Neural cell (in vitro differentiated cells): Measurements from ENCODE around the gene NXNL2. TPM values are rescaled to one million over a fixed set of nuclear protein-coding genes. Genes with fewer than 3 reads are reported as not detected.

Experiments
- H2AFZ ChIP-seq: fragments of 200-600, 300-800 bp; sonication (generic), shearing (Covaris generic); 2 replicates; pipeline ENCODE4 v1.6.0; 2014; ENCODE audit warnings: low read depth, mild to moderate bottlenecking, antibody characterized with exemption, low read length, moderate library complexity
- H3F3A ChIP-seq: fragments of 200-600 bp; shearing (Covaris generic); 2 replicates; pipeline ENCODE4 v1.6.1; 2016; ENCODE audit warnings: mild to moderate bottlenecking, moderate library complexity, mixed read lengths, antibody characterized with exemption, low read length; ENCODE audit not compliant: insufficient read depth, poor library complexity, severe bottlenecking
- H3K27ac ChIP-seq: fragments of 200-600, 300-800 bp; sonication (generic), shearing (Covaris generic); 2 replicates; pipeline ENCODE4 v1.5.1; 2014; ENCODE audit warnings: mild to moderate bottlenecking, low read length, moderate library complexity
- H3K27me3 ChIP-seq: fragments of 300-800, 200-600 bp; sonication (generic), shearing (Covaris generic); 2 replicates; pipeline ENCODE4 v1.6.0; 2014; ENCODE audit warnings: mild to moderate bottlenecking, low read depth, low read length, moderate library complexity; ENCODE audit not compliant: insufficient read depth
- H3K36me3 ChIP-seq: fragments of 300-800, 200-600 bp; sonication (generic), shearing (Covaris generic); 2 replicates; pipeline ENCODE4 v1.5.1; 2014; ENCODE audit warnings: mild to moderate bottlenecking, antibody characterized with exemption, low read length, moderate library complexity; ENCODE audit not compliant: insufficient read depth
- H3K4me2 ChIP-seq: fragments of 300-800, 200-600 bp; sonication (generic), shearing (Covaris generic); 2 replicates; pipeline ENCODE4 v1.6.0; 2014; ENCODE audit warnings: mild to moderate bottlenecking, low read length
- H3K4me3 ChIP-seq: fragments of 300-800, 200-600 bp; sonication (generic), shearing (Covaris generic); 2 replicates; pipeline ENCODE4 v1.5.1; 2014; ENCODE audit warnings: mild to moderate bottlenecking, low read length, moderate library complexity
- H3K79me2 ChIP-seq: fragments of 200-600 bp; shearing (Covaris generic); replicated peaks from 2 replicates; pipeline ENCODE4 v1.6.0; 2014; ENCODE audit warnings: mild to moderate bottlenecking, low read length, moderate library complexity; ENCODE audit not compliant: insufficient read depth
- H3K9ac ChIP-seq: fragments of 300-800, 200-600 bp; sonication (generic), shearing (Covaris generic); 2 replicates; pipeline ENCODE4 v1.6.1; 2016; ENCODE audit warnings: mild to moderate bottlenecking, low read length, mixed read lengths
- H3K9me2 ChIP-seq: fragments of 200-600 bp; shearing (Covaris generic); 2 replicates; pipeline ENCODE4 v1.6.1; 2016; ENCODE audit warnings: mild to moderate bottlenecking, low read length, mixed read lengths; ENCODE audit not compliant: insufficient read depth
- H3K9me3 ChIP-seq: fragments of 200-600, 300-800 bp; sonication (generic), shearing (Covaris generic); 2 replicates; pipeline ENCODE4 v1.6.1; 2016; ENCODE audit warnings: mild to moderate bottlenecking, mixed run types, low read length, moderate library complexity, mixed read lengths
- H4K20me1 ChIP-seq: fragments of 200-600 bp; shearing (Covaris generic); 2 replicates; pipeline ENCODE4 v1.6.1; 2016; ENCODE audit warnings: mild to moderate bottlenecking, mixed run types; ENCODE audit not compliant: insufficient read depth
- CTCF ChIP-seq: fragments of 450-650 bp; IDR thresholded peaks from 2 replicates; pipeline ENCODE4 v1.5.1; 2014; ENCODE audit warnings: antibody characterized with exemption, mild to moderate bottlenecking, moderate library complexity; ENCODE audit not compliant: poor library complexity, severe bottlenecking
- EP300 ChIP-seq: fragments of 450-650 bp; conservative IDR thresholded peaks from 2 replicates; pipeline ENCODE4 v1.6.1; 2014; ENCODE audit warnings: antibody characterized with exemption, mild to moderate bottlenecking, moderate library complexity; ENCODE audit not compliant: poor library complexity, severe bottlenecking
- EZH2 ChIP-seq: fragments of 200-600, 300-800 bp; shearing (Covaris generic), sonication (generic); IDR thresholded peaks from 2 replicates; pipeline ENCODE4 v1.6.1; 2014; ENCODE audit warnings: antibody characterized with exemption, low read length, borderline replicate concordance, mild to moderate bottlenecking; ENCODE audit not compliant: insufficient read depth, poor library complexity, severe bottlenecking
- MXI1 ChIP-seq: fragments of 450-650 bp; conservative IDR thresholded peaks from 2 replicates; pipeline ENCODE4 v1.6.1; 2014; ENCODE audit warnings: antibody characterized with exemption, mild to moderate bottlenecking; ENCODE audit not compliant: poor library complexity, severe bottlenecking
- POLR2AphosphoS5 ChIP-seq: IDR thresholded peaks from 2 replicates; pipeline ENCODE4 v1.6.1; 2012
- RAD21 ChIP-seq: fragments of 450-650 bp; conservative IDR thresholded peaks from 2 replicates; pipeline ENCODE4 v1.6.1; 2014; ENCODE audit warnings: antibody characterized with exemption, mild to moderate bottlenecking, moderate library complexity
- REST ChIP-seq: IDR thresholded peaks from 2 replicates; pipeline ENCODE4 v1.6.1; 2012; ENCODE audit warnings: borderline replicate concordance
- SMC3 ChIP-seq: fragments of 450-650 bp; conservative IDR thresholded peaks from 2 replicates; pipeline ENCODE4 v1.6.1; 2014; ENCODE audit warnings: antibody characterized with exemption, mild to moderate bottlenecking, moderate library complexity; ENCODE audit not compliant: poor library complexity
- TAF1 ChIP-seq: IDR thresholded peaks from 2 replicates; pipeline ENCODE4 v1.6.1; 2012; ENCODE audit warnings: low read depth
- polyA plus RNA-seq: library from polyadenylated mRNA; depleted of rRNA; stranded (reverse); fragments of >200 nt; gene quantifications from 2 replicates; pipeline ENCODE4 v1.2.3, GENCODE V29; 2014

NXNL2 gene
- polyA plus RNA-seq, 1 donor from 2014 or later: 0.51 TPM

GRCh38 chr9:88539246-88539645 lies 4.3 kb downstream of the NXNL2 start:
- Histone ChIP-seq H3F3A (peaks cover 2% of the 10 kb centered on the region), H3K9me3 (no peaks in the 10 kb centered on the region), H3K9me2 (no peaks in the 10 kb centered on the region), H3K9ac (no peak overlapping the region), H3K36me3 (no peaks in the 10 kb centered on the region), H3K79me2 (no peaks in the 10 kb centered on the region), H3K4me2 (no peak overlapping the region), H2AFZ (no peak overlapping the region), H3K4me3 (no peak overlapping the region), H4K20me1 (no peaks in the 10 kb centered on the region), H3K27me3 (peaks cover 23% of the 10 kb centered on the region), H3K27ac (no peak overlapping the region)
- TF ChIP-seq RAD21 (no peak), REST (no peak), CTCF (no peak), MXI1 (no peak), TAF1 (no peak), EP300 (no peak), POLR2AphosphoS5 (no peak), EZH2 (no peak), SMC3 (no peak)

GRCh38 chr9:88540251-88540763 lies 5.3 kb downstream of the NXNL2 start:
- Histone ChIP-seq H2AFZ (no peak overlapping the region), H3F3A (peaks cover 2% of the 10 kb centered on the region), H3K27me3 (peaks cover 18% of the 10 kb centered on the region), H3K79me2 (no peaks in the 10 kb centered on the region), H3K9ac (no peak overlapping the region), H4K20me1 (no peaks in the 10 kb centered on the region), H3K4me3 (no peak overlapping the region), H3K9me3 (no peaks in the 10 kb centered on the region), H3K9me2 (no peaks in the 10 kb centered on the region), H3K4me2 (no peak overlapping the region), H3K27ac (no peak overlapping the region), H3K36me3 (no peaks in the 10 kb centered on the region)
- no peak for TF ChIP-seq CTCF
